Kidney epithelial cell (primary cell): ENCODE measurements around the gene CTSE. TPM values are rescaled to one million over a fixed set of nuclear protein-coding genes. Genes with fewer than 3 reads are reported as not detected.

Experiments used
- DNase-seq: peaks from one replicate; pipeline ENCODE4 v3.0.0-alpha.2; 2010; ENCODE audit warnings: low read depth
- H3K27me3 ChIP-seq: 2 replicates; pipeline ENCODE4 v1.6.0; 2011; ENCODE audit warnings: low read length; ENCODE audit not compliant: control insufficient read depth, insufficient read depth
- H3K36me3 ChIP-seq: 2 replicates; pipeline ENCODE4 v1.5.1; 2011; ENCODE audit warnings: low read length; ENCODE audit not compliant: control insufficient read depth, insufficient read depth
- H3K4me3 ChIP-seq: 2 replicates; pipeline ENCODE4 v1.5.1; 2011; ENCODE audit warnings: low read depth, mild to moderate bottlenecking, control low read depth, low read length
- CTCF ChIP-seq: IDR thresholded peaks from 2 replicates; pipeline ENCODE4 v1.5.1; 2011; ENCODE audit warnings: mild to moderate bottlenecking, moderate library complexity, low read length, control low read depth, inconsistent platforms; ENCODE audit not compliant: insufficient read depth, poor library complexity, severe bottlenecking
- total RNA-seq: library from RNA; depleted of rRNA; stranded (reverse); fragments of >200 nt; gene quantifications from 2 replicates; pipeline ENCODE4 v1.2.3, GENCODE V29; 2015

CTSE gene
- total RNA-seq, 1 donor from 2014 or later: not detected

- Histone ChIP-seq H3K36me3 (no peaks in the 10 kb centered on the region), H3K4me3 (no peak overlapping the region), H3K27me3 (no peaks in the 10 kb centered on the region)
- TF ChIP-seq CTCF: no peak
- no peak for DNase-seq
Measured at GRCh38 chr1:205973377-205974232, 50.1 kb downstream of the CTSE start.

- Histone ChIP-seq H3K4me3 (no peak overlapping the region), H3K27me3 (no peaks in the 10 kb centered on the region), H3K36me3 (no peaks in the 10 kb centered on the region)
- no peak for TF ChIP-seq CTCF
- no peak for DNase-seq
Measured at GRCh38 chr1:205972491-205973168, 51.1 kb downstream of the CTSE start.

- Histone ChIP-seq H3K36me3 (no peaks in the 10 kb centered on the region), H3K4me3 (no peak overlapping the region), H3K27me3 (no peaks in the 10 kb centered on the region)
- TF ChIP-seq CTCF: no peak
- DNase-seq: no peak
Measured at GRCh38 chr1:205972081-205972480, 51.6 kb downstream of the CTSE start.

- DNase-seq: no peak
Measured at GRCh38 chr1:205971082-205971481, 52.6 kb downstream of the CTSE start.

GRCh38 chr1:205970486-205970885 is 53.2 kb downstream of the CTSE start:
- no peaks in the 10 kb centered on the region for H3K36me3 ChIP-seq
- H3K27me3 ChIP-seq: no peaks in the 10 kb centered on the region
- DNase-seq: no peak
- no peak overlapping the region for H3K4me3 ChIP-seq
- no peak for TF ChIP-seq CTCF

More at GRCh38 chr1:205971082-205971481, 52.6 kb downstream of the CTSE start:
- Histone ChIP-seq H3K36me3 (no peaks in the 10 kb centered on the region), H3K27me3 (no peaks in the 10 kb centered on the region), H3K4me3 (no peak overlapping the region)
- TF ChIP-seq CTCF: no peak
